Gastrocnemius medialis (tissue), 4 donors: ENCODE results near the gene ARHGAP42. TPM values are rescaled to one million over a fixed set of nuclear protein-coding genes. Genes with fewer than 3 reads are reported as not detected.

ENCODE experiments used
- ATAC-seq, 2 donors: fragments of 150-250 bp; one replicate each; pipeline ENCODE4 v1.9.1; 2016
- DNase-seq, 2 donors: peaks; one replicate each; pipeline ENCODE4 v3.0.0-alpha.2; 2019
- H3K27ac ChIP-seq, 4 donors: fragments of 200-600 bp; sonication (generic); 1 replicate in 1 of 4; 2 replicates in 3 of 4; pipeline ENCODE4 v1.5.1; 2016 to 2018; ENCODE audit warnings: mild to moderate bottlenecking in 2 of 4, moderate library complexity in 1 of 4
- H3K27me3 ChIP-seq, 3 donors: fragments of 200-600 bp; sonication (generic) in 2 of 3; 1 replicate in 1 of 3; 2 replicates in 2 of 3; pipeline versions ENCODE4 v1.5.1 to v1.6.0; 2016 to 2019; ENCODE audit warnings: mild to moderate bottlenecking in 1 of 3, moderate library complexity in 1 of 3
- H3K36me3 ChIP-seq, 2 donors: fragments of 200-600 bp; sonication (generic) in 1 of 2; one replicate each; pipeline ENCODE4 v1.5.1; 2017 to 2018
- H3K4me1 ChIP-seq, 2 donors: fragments of 200-600 bp; sonication (generic) in 1 of 2; one replicate each; pipeline ENCODE4 v1.5.1; 2016 to 2017; ENCODE audit warnings: mild to moderate bottlenecking in 2 of 2
- H3K4me3 ChIP-seq, 4 donors: fragments of 200-600 bp; sonication (generic) in 3 of 4; 1 replicate in 1 of 4; 2 replicates in 3 of 4; pipeline ENCODE4 v1.5.1; 2016 to 2019; ENCODE audit warnings: mild to moderate bottlenecking in 2 of 4
- H3K9me3 ChIP-seq, 3 donors: fragments of 200-600 bp; sonication (generic) in 2 of 3; 1 replicate in 1 of 3; 2 replicates in 2 of 3; pipeline ENCODE4 v1.5.1; 2016 to 2019
- POLR2A ChIP-seq, 2 donors: fragments of 450-650 bp; IDR thresholded peaks; one replicate each; pipeline ENCODE4 v1.6.1; 2017; ENCODE audit warnings: antibody characterized with exemption in 2 of 2, mild to moderate bottlenecking in 2 of 2, moderate library complexity in 2 of 2
- in situ Hi-C, 4 donors: fragments of 200-750 bp; cut with MboI; loops; one replicate each; pipeline versions ENCODE4 v1.15.0 to v1.8.0; 2017; ENCODE audit warnings: low sequenced_read_pairs in 4 of 4
- intact Hi-C: fragments of 100-400 bp; cut with DNase I; formaldehyde crosslinking; loops from one replicate; pipeline ENCODE4 v1.15.1; 2023; ENCODE audit warnings: low total_unique reads
- total RNA-seq, 4 donors: library from RNA; depleted of rRNA; stranded (reverse); fragments of >200 nt; gene quantifications; one replicate each; pipeline versions ENCODE4 v1.1.0 to v1.2.3, GENCODE V29; 2016
- TF ChIP-seq, protein P1 (sequence below), 5 experiments: fragments of 450-650 bp in 3 of 5; fragments of 200-600 bp in 2 of 5; sonication (generic) in 2 of 5; IDR thresholded peaks in 4 of 5; conservative IDR thresholded peaks in 1 of 5; 1 replicate in 4 of 5; 2 replicates in 1 of 5; pipeline ENCODE4 v1.5.1; 2016 to 2019; ENCODE audit warnings: antibody characterized with exemption in 5 of 5, mild to moderate bottlenecking in 3 of 5, moderate library complexity in 3 of 5

Gene ARHGAP42
- total RNA-seq, 4 donors from 2014 or later: 6.0 to 13.9 (median 10.2) TPM

DNA sequence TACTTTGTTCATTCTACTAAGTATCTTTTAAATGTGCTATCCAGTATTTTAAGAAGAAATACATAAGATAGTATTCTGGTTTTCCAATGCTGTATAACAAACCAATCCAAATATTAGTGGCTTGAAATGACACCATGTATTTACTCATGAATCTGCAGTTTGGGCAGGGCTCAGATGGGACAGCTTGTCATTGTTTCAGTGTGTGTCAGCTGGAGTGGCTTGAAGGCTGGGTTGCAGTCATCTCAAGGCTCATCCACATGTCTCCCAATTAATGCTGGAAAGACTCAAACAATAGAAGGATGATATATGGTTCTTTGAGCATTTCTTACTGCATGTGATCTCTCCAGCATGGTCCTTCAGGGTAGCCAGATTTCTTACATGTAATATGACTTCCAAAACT, 146.2 kb downstream of the ARHGAP42 start:
- peaks cover 21 to 29% of the 10 kb centered on the region in 2 donors for H3K4me1 ChIP-seq
- H3K27me3 ChIP-seq: no peaks in the 10 kb centered on the region
- in situ Hi-C loops: no loop called here
- no peaks in the 10 kb centered on the region for H3K9me3 ChIP-seq
- ATAC-seq (no peak), DNase-seq (no peak)
- no peak overlapping the region for H3K27ac ChIP-seq
- intact Hi-C loops: no loop called here
- TF ChIP-seq, protein P1, sequence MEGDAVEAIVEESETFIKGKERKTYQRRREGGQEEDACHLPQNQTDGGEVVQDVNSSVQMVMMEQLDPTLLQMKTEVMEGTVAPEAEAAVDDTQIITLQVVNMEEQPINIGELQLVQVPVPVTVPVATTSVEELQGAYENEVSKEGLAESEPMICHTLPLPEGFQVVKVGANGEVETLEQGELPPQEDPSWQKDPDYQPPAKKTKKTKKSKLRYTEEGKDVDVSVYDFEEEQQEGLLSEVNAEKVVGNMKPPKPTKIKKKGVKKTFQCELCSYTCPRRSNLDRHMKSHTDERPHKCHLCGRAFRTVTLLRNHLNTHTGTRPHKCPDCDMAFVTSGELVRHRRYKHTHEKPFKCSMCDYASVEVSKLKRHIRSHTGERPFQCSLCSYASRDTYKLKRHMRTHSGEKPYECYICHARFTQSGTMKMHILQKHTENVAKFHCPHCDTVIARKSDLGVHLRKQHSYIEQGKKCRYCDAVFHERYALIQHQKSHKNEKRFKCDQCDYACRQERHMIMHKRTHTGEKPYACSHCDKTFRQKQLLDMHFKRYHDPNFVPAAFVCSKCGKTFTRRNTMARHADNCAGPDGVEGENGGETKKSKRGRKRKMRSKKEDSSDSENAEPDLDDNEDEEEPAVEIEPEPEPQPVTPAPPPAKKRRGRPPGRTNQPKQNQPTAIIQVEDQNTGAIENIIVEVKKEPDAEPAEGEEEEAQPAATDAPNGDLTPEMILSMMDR (IDR thresholded peaks at IDR 0.05 in 4 of 5, conservative IDR thresholded peaks at IDR 0.05 in 1 of 5): no peak
- no peak for TF ChIP-seq POLR2A (IDR thresholded peaks at IDR 0.05)
- H3K4me3 ChIP-seq: no peak overlapping the region
- no peaks in the 10 kb centered on the region for H3K36me3 ChIP-seq

DNA sequence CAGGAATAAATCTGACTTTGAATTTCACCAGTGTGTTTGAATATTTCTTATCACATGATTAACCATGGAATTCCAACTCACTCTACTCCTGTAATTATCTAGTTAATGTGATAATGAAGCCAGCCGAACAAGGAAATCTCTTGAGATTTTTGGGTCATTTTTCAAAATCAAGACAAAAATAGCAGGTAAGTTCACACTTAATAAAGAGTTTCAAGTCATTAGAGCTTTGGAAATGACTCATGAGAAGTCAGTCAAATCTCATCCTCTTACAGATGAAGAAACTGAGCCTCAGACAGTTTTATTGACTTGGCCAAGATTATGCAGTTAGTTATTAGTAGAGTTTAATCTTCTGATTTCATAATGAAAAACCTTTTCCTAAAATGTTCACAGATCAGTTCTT, 148.8 kb downstream of the ARHGAP42 start:
- TF ChIP-seq, protein P1 (IDR thresholded peaks at IDR 0.05 in 4 of 5, conservative IDR thresholded peaks at IDR 0.05 in 1 of 5): no peak
- TF ChIP-seq POLR2A (IDR thresholded peaks at IDR 0.05): no peak
- no peaks in the 10 kb centered on the region for H3K9me3 ChIP-seq
- no peak for DNase-seq
- H3K27ac ChIP-seq: no peak overlapping the region
- peaks cover 15 to 25% of the 10 kb centered on the region in 2 donors for H3K4me1 ChIP-seq
- no peak for ATAC-seq
- in situ Hi-C loops (no loop called here), intact Hi-C loops (no loop called here)
- H3K4me3 ChIP-seq: no peak overlapping the region
- H3K27me3 ChIP-seq: no peaks in the 10 kb centered on the region
- no peaks in the 10 kb centered on the region for H3K36me3 ChIP-seq

DNA sequence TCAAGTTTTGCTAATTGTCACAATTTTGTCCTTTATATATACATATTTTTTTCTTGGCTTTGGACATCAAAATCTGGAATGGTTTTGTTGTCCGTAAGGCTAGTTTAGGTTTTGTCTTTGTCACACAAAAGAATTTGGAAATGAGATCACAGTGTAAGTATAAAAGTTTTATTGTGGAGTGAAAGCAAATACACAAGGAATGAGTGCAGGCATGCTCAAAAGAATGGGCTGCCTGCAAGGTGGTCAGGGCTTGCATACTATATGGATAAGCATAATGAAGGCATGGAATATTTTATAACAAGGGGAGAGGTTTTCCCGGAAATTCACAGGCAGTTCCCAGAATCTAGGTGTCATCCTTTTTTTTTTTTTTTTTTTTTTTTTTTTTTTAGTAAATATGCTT, 150.2 kb downstream of the ARHGAP42 start:
- TF ChIP-seq, protein P1 (IDR thresholded peaks at IDR 0.05 in 4 of 5, conservative IDR thresholded peaks at IDR 0.05 in 1 of 5): no peak
- no peak for TF ChIP-seq POLR2A (IDR thresholded peaks at IDR 0.05)
- H3K27ac ChIP-seq: no peak overlapping the region
- H3K36me3 ChIP-seq: no peaks in the 10 kb centered on the region
- H3K4me3 ChIP-seq: no peak overlapping the region
- peaks cover under 1 to 27% of the 10 kb centered on the region in 2 donors for H3K4me1 ChIP-seq
- ATAC-seq (no peak), DNase-seq (no peak)
- no peaks in the 10 kb centered on the region for H3K9me3 ChIP-seq
- intact Hi-C loops (no loop called here), in situ Hi-C loops (no loop called here)
- H3K27me3 ChIP-seq: no peaks in the 10 kb centered on the region

DNA sequence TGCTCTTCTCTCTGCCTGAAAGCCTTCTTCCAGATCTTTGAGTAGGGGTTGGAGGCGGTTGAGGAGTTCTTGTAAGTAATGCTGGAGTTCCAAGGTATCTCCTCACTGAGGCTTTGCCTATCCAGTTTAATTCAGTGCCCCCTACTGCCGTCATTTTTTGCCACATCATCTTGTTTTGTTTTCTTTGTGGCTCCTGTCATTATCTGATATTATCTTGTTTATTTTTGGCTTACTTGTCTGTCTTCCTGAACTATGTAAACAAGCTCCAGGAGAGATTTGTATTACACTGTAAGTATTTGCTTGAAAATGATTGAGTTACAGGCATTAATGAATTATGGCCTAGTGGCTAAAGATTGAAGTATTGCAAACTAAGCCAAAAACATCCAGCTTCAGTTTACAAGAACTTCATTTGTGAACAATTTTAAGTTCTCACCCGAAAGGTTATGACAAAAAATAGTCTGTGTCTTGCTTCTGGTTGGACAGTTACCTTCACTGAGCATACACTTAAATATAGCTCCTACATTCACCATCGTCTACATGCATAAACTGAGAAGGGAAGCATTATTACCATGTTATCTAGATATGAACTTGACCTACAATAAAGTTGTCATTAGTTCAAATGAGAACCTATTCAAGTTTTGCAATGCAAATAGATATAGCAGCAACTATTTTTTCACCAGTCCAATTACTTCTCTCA, 154.8 kb downstream of the ARHGAP42 start:
- no peak for TF ChIP-seq POLR2A (IDR thresholded peaks at IDR 0.05)
- TF ChIP-seq, protein P1 (IDR thresholded peaks at IDR 0.05 in 4 of 5, conservative IDR thresholded peaks at IDR 0.05 in 1 of 5): no peak
- intact Hi-C loops (no loop called here), in situ Hi-C loops (no loop called here)
- Histone ChIP-seq H3K9me3 (no peaks in the 10 kb centered on the region), H3K4me1 (peaks cover 0 to 18% of the 10 kb centered on the region in 2 donors), H3K4me3 (no peak overlapping the region), H3K27ac (peak overlapping the region in 1 of 4 donors; percentile 6), H3K36me3 (no peaks in the 10 kb centered on the region), H3K27me3 (no peaks in the 10 kb centered on the region)
- no peak for DNase-seq
- ATAC-seq: peak; percentile 41 to 63
